Stimulated activated naive CD8-positive, alpha-beta T cell treated with anti-CD3 and anti-CD28 coated beads, Interleukin-15, amount 100 ng/mL, for 72 hours (primary cell): ENCODE measurements around the gene IPO4.
"Not testable (repeated sequence)": the region's sequence is repeated elsewhere in the genome, so short reads cannot be mapped to it uniquely, and the experiment has no call there.

Experiments used
- ATAC-seq: fragments of 150-1000 bp; cut with Tn5 transposase; 2 replicates; pipeline ENCODE4 v1.10.0; 2021; ENCODE audit warnings: mild to moderate bottlenecking, moderate library complexity
- DNase-seq, 2 donors: peaks; one replicate each; pipeline ENCODE4 v3.0.0; 2021 to 2022
- H3K27ac Mint-ChIP-seq, 2 donors: one replicate each; pipeline ENCODE4 v1.8.0; 2022; ENCODE audit warnings: mild to moderate bottlenecking in 2 of 2, mixed read lengths in 2 of 2, moderate library complexity in 2 of 2
- H3K27me3 Mint-ChIP-seq: one replicate; pipeline ENCODE4 v1.8.0; 2022; ENCODE audit warnings: mixed read lengths
- H3K4me1 Mint-ChIP-seq: one replicate; pipeline ENCODE4 v1.8.0; 2022; ENCODE audit warnings: mild to moderate bottlenecking, mixed read lengths
- H3K4me3 Mint-ChIP-seq, 2 donors: one replicate each; pipeline ENCODE4 v1.8.0; 2022; ENCODE audit warnings: mild to moderate bottlenecking in 2 of 2, mixed read lengths in 2 of 2, moderate library complexity in 1 of 2
- H3K9me3 Mint-ChIP-seq, 2 donors: one replicate each; pipeline ENCODE4 v1.8.0; 2022; ENCODE audit warnings: mixed read lengths in 2 of 2

The IPO4 gene

GRCh38 chr14:24204163-24205146 lies 15.8 kb upstream of the IPO4 start:
- peaks cover 13 to 17% of the 10 kb centered on the region in 2 donors for H3K9me3 Mint-ChIP-seq
- DNase-seq (no peak), ATAC-seq (no peak)
- no peak overlapping the region for H3K4me3 Mint-ChIP-seq
- H3K27me3 Mint-ChIP-seq = no peaks in the 10 kb centered on the region
- H3K27ac Mint-ChIP-seq = peak overlapping the region in 1 of 2 donors; percentile 10
- H3K4me1 Mint-ChIP-seq = peaks cover 35% of the 10 kb centered on the region

GRCh38 chr14:24203249-24203886 lies 14.8 kb upstream of the IPO4 start:
- not testable (repeated sequence) for DNase-seq, ATAC-seq, H3K4me3 Mint-ChIP-seq, H3K27me3 Mint-ChIP-seq, H3K27ac Mint-ChIP-seq
- Mint-ChIP-seq H3K9me3 (peaks cover 13 to 17% of the 10 kb centered on the region in 2 donors), H3K4me1 (peaks cover 46% of the 10 kb centered on the region)

GRCh38 chr14:24202538-24202937 lies 13.9 kb upstream of the IPO4 start:
- H3K4me1 Mint-ChIP-seq = peaks cover 42% of the 10 kb centered on the region
- not testable (repeated sequence) for DNase-seq, ATAC-seq, H3K4me3 Mint-ChIP-seq, H3K27ac Mint-ChIP-seq, H3K27me3 Mint-ChIP-seq
- peaks cover 13 to 17% of the 10 kb centered on the region in 2 donors for H3K9me3 Mint-ChIP-seq

- H3K27ac Mint-ChIP-seq = peak overlapping the region in 1 of 2 donors; percentile 42
- DNase-seq (no peak), ATAC-seq (no peak)
- H3K9me3 Mint-ChIP-seq = peaks cover 13 to 17% of the 10 kb centered on the region in 2 donors
- peaks cover 51% of the 10 kb centered on the region for H3K4me1 Mint-ChIP-seq
- peak overlapping the region in 1 of 2 donors; percentile 2 for H3K4me3 Mint-ChIP-seq
- H3K27me3 Mint-ChIP-seq = no peaks in the 10 kb centered on the region
These were observed 10.4 kb upstream of the IPO4 start for GRCh38 chr14:24198814-24199524.

- peak overlapping the region in 1 of 2 donors; percentile 77 for H3K27ac Mint-ChIP-seq
- DNase-seq = no peak
- H3K4me3 Mint-ChIP-seq = peak overlapping the region; percentile 94 to 98
- H3K27me3 Mint-ChIP-seq = no peaks in the 10 kb centered on the region
- H3K4me1 Mint-ChIP-seq = peaks cover 66% of the 10 kb centered on the region
- H3K9me3 Mint-ChIP-seq = peaks cover 6 to 9% of the 10 kb centered on the region in 2 donors
- no peak for ATAC-seq
These were observed 8.4 kb upstream of the IPO4 start for GRCh38 chr14:24197056-24197450.

- H3K4me3 Mint-ChIP-seq = peak overlapping the region; percentile 94 to 98
- peaks cover 3 to 4% of the 10 kb centered on the region in 2 donors for H3K9me3 Mint-ChIP-seq
- H3K4me1 Mint-ChIP-seq = peaks cover 69% of the 10 kb centered on the region
- DNase-seq (no peak), ATAC-seq (no peak)
- H3K27ac Mint-ChIP-seq = peak overlapping the region; percentile 99 to 100
- no peaks in the 10 kb centered on the region for H3K27me3 Mint-ChIP-seq
These were observed 7.7 kb upstream of the IPO4 start for GRCh38 chr14:24196071-24197055.

GRCh38 chr14:24195186-24196070 lies 6.8 kb upstream of the IPO4 start, which contains the start of gene TM9SF1:
Gene TM9SF1 (minus strand): TSS chr14:24195441. CDS start chr14:24195019, 422 bp downstream.
- H3K4me1 Mint-ChIP-seq = peaks cover 67% of the 10 kb centered on the region
- peak within 1 kb of the TSS; percentile 94 to 98 for H3K4me3 Mint-ChIP-seq
- H3K27ac Mint-ChIP-seq = peak within 1 kb of the TSS; percentile 99 to 100
- ATAC-seq (peak; percentile 95), DNase-seq (peak; percentile 86 to 90)
- H3K9me3 Mint-ChIP-seq = no peaks in the 10 kb centered on the region
- H3K27me3 Mint-ChIP-seq = no peaks in the 10 kb centered on the region

GRCh38 chr14:24194873-24195185 lies 6.2 kb upstream of the IPO4 start:
- Mint-ChIP-seq H3K27me3 (no peaks in the 10 kb centered on the region), H3K4me3 (peak overlapping the region; percentile 94 to 98), H3K27ac (peak overlapping the region; percentile 78 to 100), H3K9me3 (no peaks in the 10 kb centered on the region), H3K4me1 (peaks cover 72% of the 10 kb centered on the region)
- ATAC-seq (no peak), DNase-seq (no peak)

GRCh38 chr14:24194186-24194872 lies 5.7 kb upstream of the IPO4 start:
- no peak for ATAC-seq
- peaks cover 72% of the 10 kb centered on the region for H3K4me1 Mint-ChIP-seq

GRCh38 chr14:24192933-24193332 lies 4.3 kb upstream of the IPO4 start:
- no peak overlapping the region for H3K4me3 Mint-ChIP-seq
- DNase-seq (no peak), ATAC-seq (no peak)
- H3K27me3 Mint-ChIP-seq = no peaks in the 10 kb centered on the region
- H3K27ac Mint-ChIP-seq = peak overlapping the region in 1 of 2 donors; percentile 65
- no peaks in the 10 kb centered on the region for H3K9me3 Mint-ChIP-seq
- H3K4me1 Mint-ChIP-seq = peaks cover 74% of the 10 kb centered on the region

More at GRCh38 chr14:24194186-24194872, 5.7 kb upstream of the IPO4 start:
- peak overlapping the region in 1 of 2 donors; percentile 78 for H3K27ac Mint-ChIP-seq
- H3K4me3 Mint-ChIP-seq = peak overlapping the region; percentile 94 to 98
- no peaks in the 10 kb centered on the region for H3K27me3 Mint-ChIP-seq
- DNase-seq = no peak
- H3K9me3 Mint-ChIP-seq = no peaks in the 10 kb centered on the region

GRCh38 chr14:24190416-24190815 lies 1.8 kb upstream of the IPO4 start:
- Mint-ChIP-seq H3K27ac (peak overlapping the region in 1 of 2 donors; percentile 79), H3K4me1 (peaks cover 72% of the 10 kb centered on the region), H3K27me3 (no peaks in the 10 kb centered on the region), H3K9me3 (no peaks in the 10 kb centered on the region), H3K4me3 (no peak overlapping the region)
- DNase-seq (no peak), ATAC-seq (no peak)

- no peaks in the 10 kb centered on the region for H3K9me3 Mint-ChIP-seq
- DNase-seq = no peak
- H3K4me3 Mint-ChIP-seq = peak overlapping the region in 1 of 2 donors; percentile 88
- H3K27me3 Mint-ChIP-seq = no peaks in the 10 kb centered on the region
- peak overlapping the region in 1 of 2 donors; percentile 45 for H3K27ac Mint-ChIP-seq
- H3K4me1 Mint-ChIP-seq = peaks cover 69% of the 10 kb centered on the region
- ATAC-seq = no peak
These were observed 844 bp upstream of the IPO4 start for GRCh38 chr14:24189460-24189859.

- DNase-seq (no peak), ATAC-seq (no peak)
- H3K27me3 Mint-ChIP-seq = no peaks in the 10 kb centered on the region
- peak overlapping the region; percentile 88 to 97 for H3K4me3 Mint-ChIP-seq
- H3K4me1 Mint-ChIP-seq = peaks cover 64% of the 10 kb centered on the region
- H3K9me3 Mint-ChIP-seq = no peaks in the 10 kb centered on the region
- H3K27ac Mint-ChIP-seq = peak overlapping the region; percentile 45 to 93
These were observed 401 bp upstream of the IPO4 start for GRCh38 chr14:24189059-24189375.
